ENCODE measurements around the gene GNAZ. TPM values are rescaled to one million over a fixed set of nuclear protein-coding genes. Genes with fewer than 3 reads are reported as not detected.

GNAZ gene
- total RNA-seq, 1 donor from 2014 or later = under 0.01 TPM

- Histone ChIP-seq H3K4me3 (ENCODE audit: low read depth, low read length) (no peak overlapping the region), H3K27me3 (ENCODE audit: control insufficient read depth, insufficient read depth, low read length) (no peaks in the 10 kb centered on the region), H3K36me3 (ENCODE audit: control insufficient read depth, insufficient read depth, low read length) (no peaks in the 10 kb centered on the region)
- TF ChIP-seq CTCF (IDR thresholded peaks at IDR 0.05; ENCODE audit: insufficient read depth, low read length, severe bottlenecking) = no peak
- DNase-seq (ENCODE audit: low read depth) (peak; percentile 71), FAIRE-seq (no peak)
Observed at GRCh38 chr22:23138584-23139435, 68.5 kb downstream of the GNAZ start.

- no peaks in the 10 kb centered on the region for H3K27me3 ChIP-seq (ENCODE audit: control insufficient read depth, insufficient read depth, low read length)
- no peaks in the 10 kb centered on the region for H3K36me3 ChIP-seq (ENCODE audit: control insufficient read depth, insufficient read depth, low read length)
- DNase-seq (ENCODE audit: low read depth) = no peak
- no peak overlapping the region for H3K4me3 ChIP-seq (ENCODE audit: low read depth, low read length)
- FAIRE-seq = no peak
- no peak for TF ChIP-seq CTCF (IDR thresholded peaks at IDR 0.05; ENCODE audit: insufficient read depth, low read length, severe bottlenecking)
Observed at GRCh38 chr22:23140385-23140784, 70.1 kb downstream of the GNAZ start.

GRCh38 chr22:23142546-23143105 lies 72.3 kb downstream of the GNAZ start:
- H3K36me3 ChIP-seq (ENCODE audit: control insufficient read depth, insufficient read depth, low read length) = no peaks in the 10 kb centered on the region
- H3K27me3 ChIP-seq (ENCODE audit: control insufficient read depth, insufficient read depth, low read length) = no peaks in the 10 kb centered on the region
- no peak overlapping the region for H3K4me3 ChIP-seq (ENCODE audit: low read depth, low read length)
- TF ChIP-seq CTCF (IDR thresholded peaks at IDR 0.05; ENCODE audit: insufficient read depth, low read length, severe bottlenecking) = no peak
- DNase-seq (ENCODE audit: low read depth) (no peak), FAIRE-seq (no peak)

- H3K36me3 ChIP-seq (ENCODE audit: control insufficient read depth, insufficient read depth, low read length) = no peaks in the 10 kb centered on the region
- no peaks in the 10 kb centered on the region for H3K27me3 ChIP-seq (ENCODE audit: control insufficient read depth, insufficient read depth, low read length)
- FAIRE-seq = no peak
- no peak for DNase-seq (ENCODE audit: low read depth)
- no peak for TF ChIP-seq CTCF (IDR thresholded peaks at IDR 0.05; ENCODE audit: insufficient read depth, low read length, severe bottlenecking)
- no peak overlapping the region for H3K4me3 ChIP-seq (ENCODE audit: low read depth, low read length)
Observed at GRCh38 chr22:23143119-23143518, 72.8 kb downstream of the GNAZ start.

- Histone ChIP-seq H3K36me3 (ENCODE audit: control insufficient read depth, insufficient read depth, low read length) (no peaks in the 10 kb centered on the region), H3K4me3 (ENCODE audit: low read depth, low read length) (no peak overlapping the region), H3K27me3 (ENCODE audit: control insufficient read depth, insufficient read depth, low read length) (no peaks in the 10 kb centered on the region)
- FAIRE-seq (no peak), DNase-seq (ENCODE audit: low read depth) (no peak)
- TF ChIP-seq CTCF (IDR thresholded peaks at IDR 0.05; ENCODE audit: insufficient read depth, low read length, severe bottlenecking) = no peak
Observed at GRCh38 chr22:23144432-23144831, 74.1 kb downstream of the GNAZ start.
